Neural progenitor cell (in vitro differentiated cells): Measurements from ENCODE around the gene DPPA5.

Experiments used
- EZH2 ChIP-seq: fragments of 200-600 bp; sonication (generic); IDR thresholded peaks from 2 replicates; pipeline ENCODE4 v1.6.1; 2017; ENCODE audit warnings: antibody characterized with exemption, mild to moderate bottlenecking, moderate library complexity
- TF ChIP-seq, protein P1 (sequence below): fragments of 200-600 bp; sonication (generic); IDR thresholded peaks from 2 replicates; pipeline ENCODE4 v1.5.1; 2017; ENCODE audit warnings: antibody characterized with exemption, mild to moderate bottlenecking

DNA sequence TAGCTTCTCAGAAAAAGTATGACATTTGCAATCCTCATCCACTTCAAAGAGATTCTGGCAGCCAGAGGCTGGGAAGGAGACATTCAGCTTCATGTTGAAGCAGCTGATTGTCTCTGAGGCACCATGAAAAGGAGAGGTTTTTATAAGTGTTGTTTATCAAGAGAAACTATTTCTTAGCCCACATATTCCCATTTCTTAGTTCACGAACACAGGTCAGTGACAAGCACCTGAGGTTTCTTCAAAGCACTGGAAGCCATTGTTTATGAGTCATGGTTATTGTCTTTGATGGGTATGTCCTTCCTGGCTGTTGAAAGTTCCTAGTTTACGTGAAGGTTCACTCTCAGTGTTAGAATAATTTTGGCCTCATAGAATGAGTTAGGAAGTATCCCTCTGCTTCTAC is 37.6 kb upstream of the DPPA5 start:
- TF ChIP-seq, protein P1, sequence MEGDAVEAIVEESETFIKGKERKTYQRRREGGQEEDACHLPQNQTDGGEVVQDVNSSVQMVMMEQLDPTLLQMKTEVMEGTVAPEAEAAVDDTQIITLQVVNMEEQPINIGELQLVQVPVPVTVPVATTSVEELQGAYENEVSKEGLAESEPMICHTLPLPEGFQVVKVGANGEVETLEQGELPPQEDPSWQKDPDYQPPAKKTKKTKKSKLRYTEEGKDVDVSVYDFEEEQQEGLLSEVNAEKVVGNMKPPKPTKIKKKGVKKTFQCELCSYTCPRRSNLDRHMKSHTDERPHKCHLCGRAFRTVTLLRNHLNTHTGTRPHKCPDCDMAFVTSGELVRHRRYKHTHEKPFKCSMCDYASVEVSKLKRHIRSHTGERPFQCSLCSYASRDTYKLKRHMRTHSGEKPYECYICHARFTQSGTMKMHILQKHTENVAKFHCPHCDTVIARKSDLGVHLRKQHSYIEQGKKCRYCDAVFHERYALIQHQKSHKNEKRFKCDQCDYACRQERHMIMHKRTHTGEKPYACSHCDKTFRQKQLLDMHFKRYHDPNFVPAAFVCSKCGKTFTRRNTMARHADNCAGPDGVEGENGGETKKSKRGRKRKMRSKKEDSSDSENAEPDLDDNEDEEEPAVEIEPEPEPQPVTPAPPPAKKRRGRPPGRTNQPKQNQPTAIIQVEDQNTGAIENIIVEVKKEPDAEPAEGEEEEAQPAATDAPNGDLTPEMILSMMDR, result no peak
- no peak for TF ChIP-seq EZH2
